Measurements from ENCODE around the gene BTN2A1.
"Not testable (repeated sequence)": the region's sequence is repeated elsewhere in the genome, so short reads cannot be mapped to it uniquely, and the experiment has no call there.

Gene BTN2A1

DNA sequence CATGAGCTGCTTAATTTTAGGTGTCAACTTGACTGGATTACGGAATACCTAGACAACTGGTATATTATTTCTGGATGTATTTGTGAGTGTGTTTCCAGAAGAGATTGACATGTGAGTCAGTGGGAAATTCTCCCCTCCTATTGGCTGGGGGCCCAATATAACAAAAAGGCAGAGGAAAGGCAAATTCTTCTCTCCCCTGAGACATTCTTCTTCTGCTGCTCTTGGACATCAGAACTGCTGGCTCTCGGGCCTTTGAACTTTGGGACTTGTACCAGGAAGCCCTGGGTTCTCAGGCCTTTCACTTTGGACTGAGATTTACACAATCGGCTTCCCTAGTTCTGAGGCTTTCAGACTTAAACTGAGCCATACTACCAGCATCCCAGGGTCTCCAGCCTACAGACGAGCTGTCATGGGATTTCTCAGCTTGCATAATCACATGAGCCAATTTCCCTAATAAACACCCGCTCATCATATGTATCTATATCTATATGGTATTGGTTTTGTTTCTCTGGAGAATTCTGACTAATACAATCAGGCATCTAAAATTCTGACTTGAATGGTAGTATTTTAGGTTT lies 25.0 kb upstream of the BTN2A1 start:
- no peak for DNase-seq (ENCODE audit: low spot score)

DNA sequence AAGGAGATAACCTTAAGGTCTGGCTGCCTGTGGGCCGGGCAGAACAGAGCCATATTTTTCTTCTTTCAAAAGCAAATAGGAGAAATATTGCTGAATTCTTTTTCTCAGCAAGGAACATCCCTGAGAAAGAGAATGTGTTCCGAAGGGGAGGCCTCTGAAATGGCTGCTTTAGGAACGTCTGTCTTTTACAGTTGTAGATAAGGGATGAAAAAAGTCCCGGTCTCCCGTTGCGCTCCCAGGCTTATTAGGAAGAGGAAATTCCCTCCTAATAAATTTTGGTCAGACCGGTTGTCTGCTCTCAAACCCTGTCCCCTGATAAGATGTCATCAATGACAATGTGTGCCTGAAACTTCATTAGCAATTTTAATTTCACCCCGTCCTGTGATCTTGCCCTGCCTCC lies 24.1 kb upstream of the BTN2A1 start:
- not testable (repeated sequence) for DNase-seq (ENCODE audit: low spot score)

DNA sequence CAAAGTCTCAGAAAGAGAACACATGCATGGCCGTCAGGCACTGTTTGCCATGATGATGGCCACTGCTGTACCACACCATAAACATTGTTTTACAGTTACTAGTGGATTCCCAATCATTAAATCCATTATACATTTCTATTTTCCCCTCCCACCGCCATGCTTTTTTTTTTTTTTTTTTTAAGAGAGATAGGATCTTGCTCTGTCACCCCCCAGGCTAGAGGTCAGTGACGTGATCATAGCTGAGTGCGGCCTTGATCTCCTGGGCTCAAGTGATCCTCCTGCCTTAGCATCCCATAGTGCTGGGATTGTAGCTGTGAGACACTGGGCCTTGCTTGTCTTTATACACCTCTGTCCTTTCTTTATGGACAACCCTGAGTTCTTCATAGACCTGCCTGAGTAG lies 21.7 kb upstream of the BTN2A1 start:
- DNase-seq (ENCODE audit: low spot score): no peak

DNA sequence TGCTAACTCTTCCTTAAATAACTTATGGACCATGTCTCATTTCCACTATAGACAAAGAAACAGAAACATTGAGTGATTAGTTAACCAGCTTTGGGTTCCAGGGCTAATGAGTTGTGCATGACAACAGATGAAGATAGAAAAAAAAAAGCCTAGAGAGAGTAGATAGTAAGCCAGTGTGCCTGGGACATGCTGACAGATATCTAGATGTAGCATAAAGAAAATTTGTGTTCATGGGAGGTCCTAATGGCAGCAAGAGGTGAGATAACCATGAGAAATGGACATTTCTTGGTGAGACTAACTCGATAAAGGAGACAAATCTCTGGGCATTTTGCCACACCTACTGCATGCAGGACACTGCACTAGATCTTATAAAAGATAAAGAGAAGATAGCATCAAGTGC lies 20.2 kb upstream of the BTN2A1 start:
- no peak for DNase-seq (ENCODE audit: low spot score)

DNA sequence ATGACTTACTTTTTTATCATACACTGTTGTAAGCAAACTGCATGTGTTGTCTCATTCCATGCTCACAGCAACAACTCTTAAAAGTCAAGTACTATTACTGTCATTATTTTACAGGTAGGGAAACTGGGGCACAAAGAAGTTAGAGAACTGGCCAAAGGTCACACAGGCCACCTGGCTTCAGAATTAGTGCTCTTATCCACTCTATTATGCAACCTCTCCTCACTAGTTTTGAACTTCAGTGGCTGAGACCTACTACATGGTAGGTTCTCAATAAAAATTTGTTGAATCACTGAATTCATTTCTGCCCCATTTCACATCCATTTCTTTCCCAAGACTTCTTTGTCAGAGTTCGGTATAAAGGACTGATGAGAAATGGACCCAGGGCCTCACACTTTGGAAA lies 19.8 kb upstream of the BTN2A1 start:
- DNase-seq (ENCODE audit: low spot score): no peak

DNA sequence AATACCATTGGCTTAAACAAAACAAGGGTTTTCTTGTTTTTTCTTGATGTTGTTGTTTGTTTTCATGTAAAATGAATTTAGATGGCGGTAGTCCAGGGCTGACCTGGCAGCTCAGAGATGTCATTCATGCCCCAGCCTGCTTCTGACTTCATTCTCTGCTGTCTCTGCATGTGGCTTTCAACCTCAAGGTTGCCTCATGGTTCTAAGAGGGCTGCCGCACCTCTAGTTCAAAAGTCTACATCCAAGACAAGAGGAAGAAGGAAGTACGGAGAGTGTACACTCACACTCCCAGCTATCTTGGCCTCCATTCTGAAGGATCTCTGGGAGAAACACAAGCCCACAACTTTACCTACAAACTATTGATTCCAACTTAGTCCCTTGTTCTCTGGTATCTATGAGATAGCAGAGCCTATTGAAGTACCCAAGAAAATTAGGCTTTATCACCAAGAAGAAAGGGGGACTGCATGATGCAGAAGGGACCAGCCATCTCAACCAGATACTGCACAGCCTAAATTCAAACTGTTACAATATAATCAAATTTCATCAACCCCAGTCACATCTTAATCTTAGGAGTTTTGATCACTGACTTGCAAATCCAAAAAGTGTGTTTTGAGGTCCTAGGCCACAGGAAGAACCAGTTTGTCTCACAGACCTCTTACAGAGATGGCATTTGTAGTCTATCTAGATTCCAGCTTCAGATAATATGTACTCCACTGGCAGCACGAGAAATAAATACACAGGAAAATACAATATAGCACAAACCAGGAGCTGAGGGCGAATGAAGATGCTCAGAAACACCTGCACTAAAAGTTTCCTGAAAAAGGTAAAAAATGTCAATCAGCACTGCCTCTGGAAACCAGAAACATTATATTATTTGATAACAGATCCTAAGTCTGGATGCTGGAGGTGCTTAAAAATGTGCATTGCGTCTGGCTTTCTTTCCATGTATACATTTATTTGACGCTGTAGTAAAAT lies 18.3 kb upstream of the BTN2A1 start:
- DNase-seq (ENCODE audit: low spot score): no peak

DNA sequence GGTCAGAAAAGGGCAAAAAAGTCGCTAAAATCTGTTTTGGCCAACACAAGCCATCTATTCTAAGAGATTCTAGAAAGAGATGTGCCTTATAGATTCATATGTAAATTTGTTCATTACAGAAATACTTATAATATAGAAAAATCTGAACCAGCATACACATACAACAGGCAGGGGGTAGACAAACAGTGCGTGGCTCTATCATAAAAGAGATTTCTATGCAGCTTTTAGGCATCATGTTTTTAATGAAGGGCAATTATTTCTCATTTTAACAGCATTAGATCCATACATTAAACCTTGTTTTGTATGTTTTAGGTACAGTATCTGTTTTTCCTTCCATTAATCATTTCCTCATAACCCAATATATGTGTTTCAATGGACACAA lies 16.8 kb upstream of the BTN2A1 start:
- no peak for DNase-seq (ENCODE audit: low spot score)

DNA sequence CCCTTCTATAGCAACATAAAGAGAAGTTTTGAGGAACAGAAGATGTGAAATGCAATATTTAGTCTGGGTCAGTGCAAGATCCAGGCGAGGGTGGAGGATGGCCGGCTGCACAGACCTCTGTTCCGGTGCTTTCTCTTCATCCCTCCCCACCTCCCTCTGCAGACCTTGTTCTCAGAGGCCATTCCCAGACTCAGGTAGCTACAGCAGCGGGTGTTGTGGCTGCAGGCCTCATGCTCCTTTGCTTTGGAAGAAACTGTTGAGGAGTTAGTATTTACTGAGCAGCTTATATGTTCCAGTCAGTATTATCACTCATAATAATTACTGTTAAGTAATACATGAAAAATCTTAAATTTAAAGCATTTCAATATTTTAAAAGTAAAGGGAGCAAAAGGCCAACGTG lies 15.8 kb upstream of the BTN2A1 start:
- DNase-seq (ENCODE audit: low spot score): no peak

DNA sequence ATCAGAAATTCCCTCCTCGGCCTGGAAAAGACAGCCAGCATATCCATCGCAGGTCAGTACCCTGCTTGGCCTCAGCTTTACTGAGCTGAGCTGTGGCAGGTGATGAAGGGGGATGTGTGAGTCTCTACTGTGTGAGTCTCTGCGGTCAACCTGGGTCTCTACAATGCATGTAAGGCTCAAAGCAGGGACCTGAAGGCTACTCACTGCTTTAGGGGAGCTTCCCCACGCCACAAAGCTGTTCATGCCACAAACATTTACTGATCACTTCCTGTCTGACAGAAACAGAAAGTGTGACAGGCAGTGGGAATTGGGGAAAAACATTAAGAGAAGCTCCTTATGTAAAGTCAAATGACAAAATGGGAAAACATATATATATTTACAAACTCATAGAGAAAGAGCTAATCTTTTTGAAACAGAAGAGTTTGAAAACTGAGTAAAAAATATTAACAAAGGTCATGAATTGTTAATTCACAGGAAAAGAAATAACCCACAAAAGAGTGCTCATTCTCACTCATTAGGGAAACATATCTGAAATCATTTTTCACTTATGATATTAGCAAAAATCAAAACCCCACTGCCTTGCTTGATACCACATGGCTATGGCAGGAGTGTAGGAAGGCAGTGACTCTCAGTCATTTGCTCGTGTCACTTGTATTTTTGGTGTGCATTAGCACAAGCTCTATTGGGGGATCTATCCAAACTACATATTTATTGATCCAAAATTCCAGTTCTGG lies 11.7 kb upstream of the BTN2A1 start:
- DNase-seq (ENCODE audit: low spot score): no peak

DNA sequence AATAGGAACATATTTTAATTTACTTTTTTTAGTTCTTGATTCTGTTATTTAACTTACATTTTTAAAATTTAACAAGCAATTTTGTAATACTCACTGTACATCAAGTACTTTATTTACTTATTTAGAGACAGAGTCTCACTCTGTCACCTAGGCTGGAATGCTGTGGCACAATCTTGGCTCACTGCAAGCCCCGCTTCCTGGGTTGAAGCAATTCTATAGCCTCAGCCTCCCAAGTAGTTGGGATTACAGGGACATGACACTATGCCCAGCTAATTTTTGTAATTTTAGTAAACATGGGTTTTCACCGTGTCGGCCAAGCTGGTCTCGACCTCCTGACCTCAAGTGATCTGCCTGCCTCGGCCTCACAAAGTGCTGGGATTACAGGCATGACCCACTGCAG lies 10.5 kb upstream of the BTN2A1 start:
- no peak for DNase-seq (ENCODE audit: low spot score)

DNA sequence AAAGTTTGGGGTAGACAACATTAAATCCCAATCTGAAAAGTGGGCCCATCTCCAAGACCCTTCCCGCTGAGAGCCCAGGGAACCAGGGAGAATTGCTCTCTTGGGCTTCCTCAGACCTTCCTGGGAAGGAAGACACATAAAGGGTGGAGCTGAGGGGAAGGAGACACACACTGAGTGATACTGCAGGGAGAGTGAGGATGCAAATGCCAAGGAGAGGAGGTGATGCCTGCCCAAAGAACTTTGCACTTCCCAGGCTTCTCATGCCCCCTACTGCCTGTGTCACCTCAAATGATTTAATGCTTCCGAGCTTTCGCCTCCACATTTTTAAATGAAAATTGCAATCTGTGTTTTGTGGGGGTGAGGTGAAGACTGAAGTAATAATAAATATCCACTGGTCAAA lies 7.5 kb upstream of the BTN2A1 start:
- DNase-seq (ENCODE audit: low spot score): no peak

DNA sequence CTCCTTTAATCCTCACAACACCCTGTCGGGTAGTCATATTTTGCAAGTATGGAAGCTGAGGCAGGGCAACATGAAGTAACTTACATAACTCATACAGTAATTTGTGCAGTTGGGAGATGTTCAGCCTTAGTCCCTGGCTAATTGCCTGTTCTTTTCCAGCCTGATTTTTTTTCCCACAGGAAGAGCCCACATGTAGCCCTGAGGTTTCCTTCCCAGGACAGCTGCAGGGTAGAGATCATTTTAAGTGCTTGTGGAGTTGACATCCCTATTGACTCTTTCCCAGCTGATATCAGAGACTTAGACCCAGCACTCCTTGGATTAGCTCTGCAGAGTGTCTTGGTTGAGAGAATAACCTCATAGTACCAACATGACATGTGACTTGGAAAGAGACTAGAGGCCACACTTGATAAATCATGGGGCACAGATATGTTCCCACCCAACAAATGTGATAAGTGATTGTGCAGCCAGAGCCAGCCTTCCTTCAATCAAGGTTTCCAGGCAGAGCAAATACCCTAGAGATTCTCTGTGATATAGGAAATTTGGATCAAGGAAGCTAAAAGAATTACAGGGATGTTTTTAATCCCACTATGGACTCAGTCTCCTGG lies 5.0 kb upstream of the BTN2A1 start:
- no peak for DNase-seq (ENCODE audit: low spot score)

DNA sequence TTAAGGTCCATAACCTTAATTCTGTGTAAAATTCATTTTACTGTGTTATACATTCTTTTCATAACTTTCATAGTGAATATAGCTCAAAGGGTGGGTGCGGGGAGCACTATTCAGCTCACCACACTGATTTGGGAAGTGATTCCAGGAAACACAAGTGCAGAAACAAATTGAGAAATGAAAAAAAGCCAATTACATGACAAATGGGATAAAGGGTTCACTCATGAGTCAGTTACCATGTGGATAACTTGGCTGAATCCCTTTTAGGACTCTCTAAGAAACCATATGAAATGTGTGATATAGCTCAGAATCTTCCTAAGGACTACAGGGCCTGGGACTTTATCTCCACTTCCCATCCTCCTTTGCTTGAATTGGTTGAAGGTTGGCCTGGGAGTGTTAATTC lies 3.1 kb upstream of the BTN2A1 start:
- no peak for DNase-seq (ENCODE audit: low spot score)

DNA sequence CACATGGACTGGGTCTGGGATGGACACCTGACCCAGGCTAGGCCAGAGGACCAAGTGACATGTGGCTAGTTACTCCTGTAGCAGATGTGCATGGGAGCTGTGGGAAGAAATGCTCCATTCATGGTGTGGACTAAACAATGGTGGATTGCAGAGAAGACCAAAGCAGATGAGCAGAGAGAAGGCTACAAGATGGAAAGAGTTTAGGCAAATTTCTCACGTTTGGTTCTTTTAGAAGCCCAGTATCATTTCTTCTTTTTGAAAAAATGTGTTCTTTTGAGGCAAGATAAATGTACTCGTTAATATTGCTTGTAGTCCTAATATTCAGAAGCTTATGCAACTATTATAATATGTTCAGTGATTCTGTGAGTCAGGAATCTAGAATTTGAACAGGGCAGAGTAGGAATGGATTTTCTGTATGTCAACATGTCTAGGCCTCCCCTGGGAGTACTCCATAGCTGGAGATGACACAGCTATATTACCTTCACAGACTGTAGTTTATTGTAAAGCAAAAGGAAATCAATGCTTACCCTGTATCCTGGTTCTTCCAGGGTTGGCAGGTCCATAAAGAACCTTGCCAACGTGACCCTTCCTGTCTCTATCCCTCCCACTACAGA lies 2.3 kb upstream of the BTN2A1 start:
- DNase-seq (ENCODE audit: low spot score): peak; percentile 9

DNA sequence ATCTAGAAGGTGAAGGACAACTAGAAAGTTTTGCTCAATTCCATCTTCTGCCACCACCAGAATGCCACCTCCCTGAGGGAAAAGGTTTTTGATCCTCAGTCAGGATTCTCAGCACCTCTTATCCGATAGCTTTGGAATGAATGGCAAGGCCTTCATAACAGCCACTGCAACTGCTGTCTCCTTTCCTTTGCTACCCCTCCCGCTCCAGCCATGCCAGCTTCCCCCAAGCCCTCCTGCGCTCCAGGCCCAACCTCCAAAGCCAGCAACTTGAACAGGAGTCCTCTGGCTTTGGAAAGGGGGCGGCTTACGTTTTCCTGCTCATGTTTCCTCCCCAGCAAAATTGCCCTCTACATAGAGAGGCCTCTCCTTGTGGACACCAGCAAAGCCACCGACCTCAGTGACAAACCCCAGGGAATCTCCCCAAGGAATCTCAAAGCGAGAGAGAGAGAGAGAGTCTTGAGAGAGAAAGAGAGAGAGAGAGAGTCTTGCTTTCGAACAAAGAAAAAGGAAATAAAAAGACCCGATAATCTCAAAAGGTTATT lies 420 bp upstream of the BTN2A1 start:
- peak; percentile 11 for DNase-seq (ENCODE audit: low spot score)

DNA sequence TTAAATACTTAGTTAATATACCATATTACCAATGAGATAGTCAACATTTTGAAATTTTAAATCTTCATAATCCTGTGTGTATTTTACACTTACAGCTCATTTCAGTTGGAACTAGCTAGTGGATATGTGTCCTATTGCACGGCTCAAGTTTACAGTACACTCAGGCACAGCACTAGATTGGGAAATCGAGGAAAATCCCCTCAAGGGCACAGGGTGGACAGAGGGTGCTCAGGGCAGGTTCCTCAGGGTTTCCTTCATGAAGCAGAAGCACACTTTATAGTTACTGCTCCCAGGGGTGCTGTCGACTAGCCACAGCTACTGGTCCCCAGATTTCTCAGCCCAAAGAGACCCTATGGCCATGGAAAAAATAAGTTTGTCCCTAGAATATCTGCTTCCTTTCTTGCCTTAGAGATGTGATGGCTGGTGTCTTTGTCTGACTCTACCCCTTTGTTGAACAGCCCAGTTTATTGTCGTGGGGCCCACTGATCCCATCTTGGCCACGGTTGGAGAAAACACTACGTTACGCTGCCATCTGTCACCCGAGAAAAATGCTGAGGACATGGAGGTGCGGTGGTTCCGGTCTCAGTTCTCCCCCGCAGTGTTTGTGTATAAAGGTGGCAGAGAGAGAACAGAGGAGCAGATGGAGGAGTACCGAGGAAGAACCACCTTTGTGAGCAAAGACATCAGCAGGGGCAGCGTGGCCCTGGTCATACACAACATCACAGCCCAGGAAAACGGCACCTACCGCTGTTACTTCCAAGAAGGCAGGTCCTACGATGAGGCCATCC lies 1.5 kb downstream of the BTN2A1 start:
- no peak for DNase-seq (ENCODE audit: low spot score)

DNA sequence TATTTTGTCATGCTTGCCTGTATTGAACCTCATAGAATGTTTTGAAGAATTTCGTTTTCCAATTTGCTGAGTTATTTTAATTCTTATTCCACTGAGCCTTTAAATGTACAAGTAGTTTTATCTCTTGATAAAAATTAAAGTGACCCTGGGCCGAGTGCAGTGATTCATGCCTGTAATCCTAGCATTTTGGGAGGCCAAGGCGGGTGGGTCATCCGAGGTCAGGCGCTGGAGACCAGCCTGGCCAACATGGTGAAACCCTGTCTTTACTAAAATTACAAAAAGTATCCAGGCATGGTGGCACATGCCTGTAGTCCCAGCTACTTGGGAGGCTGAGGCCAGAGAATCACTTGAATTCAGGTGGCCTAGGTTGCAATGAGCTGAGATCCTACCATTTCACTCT lies 3.6 kb downstream of the BTN2A1 start:
- not testable (repeated sequence) for DNase-seq (ENCODE audit: low spot score)

DNA sequence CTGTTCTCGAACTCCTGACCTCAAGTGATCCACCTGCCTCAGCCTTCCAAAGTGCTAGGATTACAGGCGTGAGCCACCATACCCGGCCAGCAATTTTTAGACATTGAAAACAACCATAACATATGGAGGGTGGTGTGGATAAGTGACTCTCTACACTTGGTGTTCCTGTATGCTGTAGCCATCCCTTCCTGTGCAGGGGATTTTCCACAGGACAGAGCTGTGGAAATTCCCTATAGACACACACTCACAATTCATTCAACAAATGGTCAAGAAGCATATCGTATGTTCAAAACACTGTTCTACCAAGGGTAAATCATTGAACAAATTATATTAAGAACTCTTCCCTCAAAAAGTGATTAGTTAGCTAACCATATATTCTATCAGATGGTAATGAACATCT lies 6.3 kb downstream of the BTN2A1 start:
- DNase-seq (ENCODE audit: low spot score): no peak

DNA sequence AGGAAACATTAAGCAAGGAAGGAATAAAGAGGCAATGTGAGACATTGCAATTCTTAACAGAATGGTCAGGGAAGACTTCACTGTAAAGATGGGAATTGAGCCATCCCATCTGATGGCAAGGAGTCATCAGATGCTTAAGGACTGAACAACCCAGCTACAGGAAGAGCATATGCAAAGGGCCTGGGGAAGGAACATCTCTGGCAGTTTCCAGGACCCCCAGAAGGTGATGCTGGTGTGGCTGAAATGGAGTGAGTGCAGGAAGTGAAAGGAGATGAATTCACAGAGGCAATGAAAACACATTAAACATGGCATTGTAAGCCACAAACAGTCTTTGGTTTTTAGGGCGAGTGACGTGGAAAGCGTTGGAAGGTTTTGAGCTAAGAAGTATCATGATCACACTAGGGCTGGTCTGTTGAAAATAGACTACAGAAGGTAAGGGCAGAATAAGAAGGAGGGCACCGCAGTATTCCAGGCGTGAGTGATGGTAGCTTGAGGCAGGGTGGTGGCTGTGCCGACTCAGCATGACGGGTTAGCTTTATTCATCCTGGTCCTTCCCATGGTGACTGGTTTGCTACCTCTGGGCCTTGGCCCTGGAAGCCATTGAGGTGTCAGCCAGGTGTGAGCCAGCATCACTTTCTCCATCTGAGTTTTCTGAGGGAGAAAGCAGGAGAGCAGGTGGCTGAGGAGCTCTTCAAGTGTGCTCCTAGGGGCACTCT lies 6.8 kb downstream of the BTN2A1 start:
- DNase-seq (ENCODE audit: low spot score): no peak

DNA sequence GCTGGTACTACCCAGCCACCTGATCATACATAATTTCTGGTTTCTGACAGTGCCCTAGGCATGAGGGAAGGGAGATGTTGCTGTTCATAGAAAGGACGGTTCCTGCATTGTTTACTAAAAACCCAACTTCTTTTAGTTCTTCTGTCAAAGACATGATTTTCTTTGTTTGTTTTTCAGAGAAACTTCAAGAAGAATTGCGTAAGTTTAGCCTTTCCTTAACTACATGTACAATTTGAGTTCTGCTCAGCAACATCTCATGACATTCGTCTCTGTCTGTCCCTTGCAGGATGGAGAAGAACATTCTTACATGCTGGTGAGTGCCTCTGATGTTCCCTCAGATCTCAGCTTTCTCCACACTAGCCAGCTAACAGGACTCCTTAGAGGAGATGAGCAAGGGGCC lies 8.0 kb downstream of the BTN2A1 start:
- no peak for DNase-seq (ENCODE audit: low spot score)
